CD4-positive, alpha-beta T cell (primary cell): ENCODE measurements around the gene CELF4. TPM values are rescaled to one million over a fixed set of nuclear protein-coding genes. Genes with fewer than 3 reads are reported as not detected.

Experiments used
- ATAC-seq: fragments of 200-7000 bp; cut with Tn5 transposase; one replicate; pipeline ENCODE4 v1.10.0; 2022; ENCODE audit warnings: mild to moderate bottlenecking; ENCODE audit not compliant: poor library complexity
- CTCF ChIA-PET: fragments of 350-600 bp; sonication (Branson Sonifier 250); formaldehyde crosslinking; loops from one replicate; lab custom pipeline; 2021; ENCODE audit warnings: antibody characterized with exemption, inconsistent platforms; lab: Charles Lee
- POLR2A ChIA-PET: fragments of 350-600 bp; sonication (Branson Sonifier 250); formaldehyde crosslinking; loops from one replicate; lab custom pipeline; 2021; ENCODE audit warnings: antibody characterized with exemption, inconsistent platforms; lab: Charles Lee
- DNase-seq, 14 experiments: peaks; one replicate each; pipeline ENCODE4 v3.0.0-alpha.2; 2013 to 2020; ENCODE audit warnings: mixed read lengths in 2 of 14
- H3K27ac ChIP-seq, 2 donors: one replicate each; pipeline versions ENCODE4 v1.5.1 to v1.7.0; 2013; ENCODE audit warnings: low read length in 2 of 2, low read depth in 1 of 2, mild to moderate bottlenecking in 1 of 2
- H3K27me3 ChIP-seq, 2 experiments: 1 replicate in 1 of 2; 2 replicates in 1 of 2; pipeline versions ENCODE4 v1.6.1 to v1.7.0; 2013; ENCODE audit warnings: low read length in 2 of 2, control low read depth in 1 of 2, mild to moderate bottlenecking in 1 of 2, moderate library complexity in 1 of 2; ENCODE audit not compliant: insufficient read depth in 2 of 2, control insufficient read depth in 1 of 2
- H3K36me3 ChIP-seq: one replicate; pipeline ENCODE4 v1.6.1; 2013; ENCODE audit warnings: low read length, control low read depth; ENCODE audit not compliant: insufficient read depth
- H3K4me1 ChIP-seq: one replicate; pipeline ENCODE4 v1.6.1; 2013; ENCODE audit warnings: low read length, control low read depth; ENCODE audit not compliant: insufficient read depth
- H3K4me3 ChIP-seq: one replicate; pipeline ENCODE4 v1.5.1; 2013; ENCODE audit warnings: mild to moderate bottlenecking, low read length, moderate library complexity
- H3K9me3 ChIP-seq, 2 experiments: 1 replicate in 1 of 2; 2 replicates in 1 of 2; pipeline versions ENCODE4 v1.6.1 to v1.7.0; 2013; ENCODE audit warnings: low read length in 2 of 2, mild to moderate bottlenecking in 2 of 2, control low read depth in 1 of 2, moderate library complexity in 1 of 2; ENCODE audit not compliant: control insufficient read depth in 1 of 2, insufficient read depth in 1 of 2
- H3K27ac Mint-ChIP-seq: one replicate; pipeline ENCODE4 v1.8.0; 2020; ENCODE audit warnings: mixed read lengths
- H3K27me3 Mint-ChIP-seq: one replicate; pipeline ENCODE4 v1.8.0; 2021; ENCODE audit warnings: mixed read lengths
- H3K36me3 Mint-ChIP-seq: one replicate; pipeline ENCODE4 v1.8.0; 2021; ENCODE audit warnings: low read depth, mixed read lengths
- H3K4me1 Mint-ChIP-seq: one replicate; pipeline ENCODE4 v1.8.0; 2021; ENCODE audit warnings: low read depth, mixed read lengths
- H3K4me3 Mint-ChIP-seq: one replicate; pipeline ENCODE4 v1.8.0; 2020; ENCODE audit warnings: mild to moderate bottlenecking, mixed read lengths
- H3K9me3 Mint-ChIP-seq: one replicate; pipeline ENCODE4 v1.8.0; 2020; ENCODE audit warnings: mixed read lengths
- CTCF ChIP-seq: fragments of 200-600 bp; IDR thresholded peaks from one replicate; pipeline ENCODE4 v1.8.0; 2022; ENCODE audit warnings: antibody characterized with exemption, mild to moderate bottlenecking
- intact Hi-C, 2 experiments: fragments of 100-400 bp; cut with DNase I in 1 of 2; cut with micrococcal nuclease in 1 of 2; formaldehyde crosslinking; loops; one replicate each; pipeline versions ENCODE4 v1.15.1 to v1.9.0; 2023 to 2025; cut with DNase I, micrococcal nuclease
- total RNA-seq, 174 experiments: library from RNA in 2 of 174; stranded (reverse) in 2 of 174; gene quantifications; one replicate each; pipeline ENCODE4 v1.2.3 and lab custom pipeline; 2021 to 2026

Gene CELF4
- total RNA-seq, 2 experiments from 2014 or later = not detected

- no peak for DNase-seq
Measured at GRCh38 chr18:37368110-37368954, 197.3 kb downstream of the CELF4 start.

GRCh38 chr18:37364237-37364636 is 201.4 kb downstream of the CELF4 start:
- peaks cover 8 to 23% of the 10 kb centered on the region in 2 experiments for H3K27me3 ChIP-seq
- no peak overlapping the region for H3K27ac Mint-ChIP-seq
- no peak overlapping the region for H3K4me3 ChIP-seq
- H3K36me3 ChIP-seq = no peaks in the 10 kb centered on the region
- no peak for TF ChIP-seq CTCF
- H3K4me1 ChIP-seq = no peaks in the 10 kb centered on the region
- DNase-seq (no peak), ATAC-seq (no peak)
- H3K9me3 Mint-ChIP-seq = no peaks in the 10 kb centered on the region
- H3K27me3 Mint-ChIP-seq = peaks cover 28% of the 10 kb centered on the region
- ChIA-PET POLR2A (no interaction called here), CTCF (no interaction called here)
- no peaks in the 10 kb centered on the region for H3K36me3 Mint-ChIP-seq
- intact Hi-C loops = no loop called here
- no peaks in the 10 kb centered on the region for H3K4me1 Mint-ChIP-seq
- peaks cover 0 to 14% of the 10 kb centered on the region in 2 experiments for H3K9me3 ChIP-seq
- H3K27ac ChIP-seq = no peak overlapping the region
- H3K4me3 Mint-ChIP-seq = no peak overlapping the region

More at GRCh38 chr18:37368110-37368954, 197.3 kb downstream of the CELF4 start:
- no peak overlapping the region for H3K27ac Mint-ChIP-seq
- H3K4me3 ChIP-seq = no peak overlapping the region
- POLR2A ChIA-PET = no interaction called here
- no peak overlapping the region for H3K4me3 Mint-ChIP-seq
- no peak overlapping the region for H3K27ac ChIP-seq
- peaks cover 3 to 4% of the 10 kb centered on the region in 2 experiments for H3K27me3 ChIP-seq
- no peaks in the 10 kb centered on the region for H3K4me1 Mint-ChIP-seq
- CTCF ChIA-PET = no interaction called here
- intact Hi-C loops = no loop called here
- no peak for TF ChIP-seq CTCF
- H3K36me3 Mint-ChIP-seq = no peaks in the 10 kb centered on the region
- H3K9me3 Mint-ChIP-seq = no peaks in the 10 kb centered on the region
- no peaks in the 10 kb centered on the region for H3K9me3 ChIP-seq
- peaks cover 9% of the 10 kb centered on the region for H3K27me3 Mint-ChIP-seq
- H3K4me1 ChIP-seq = no peaks in the 10 kb centered on the region
- no peak for ATAC-seq
- H3K36me3 ChIP-seq = no peaks in the 10 kb centered on the region

- Histone ChIP-seq H3K36me3 (no peaks in the 10 kb centered on the region), H3K4me3 (no peak overlapping the region), H3K4me1 (no peaks in the 10 kb centered on the region), H3K9me3 (peaks cover 0 to 14% of the 10 kb centered on the region in 2 experiments), H3K27me3 (peaks cover 8 to 23% of the 10 kb centered on the region in 2 experiments), H3K27ac (no peak overlapping the region)
- Mint-ChIP-seq H3K9me3 (no peaks in the 10 kb centered on the region), H3K4me3 (no peak overlapping the region), H3K4me1 (no peaks in the 10 kb centered on the region), H3K27me3 (peaks cover 28% of the 10 kb centered on the region), H3K27ac (no peak overlapping the region), H3K36me3 (no peaks in the 10 kb centered on the region)
- ChIA-PET POLR2A (no interaction called here), CTCF (no interaction called here)
- TF ChIP-seq CTCF = no peak
- DNase-seq (no peak), ATAC-seq (no peak)
- intact Hi-C loops = no loop called here
Measured at GRCh38 chr18:37362158-37362890, 203.3 kb downstream of the CELF4 start.
